AG04450 (cell line): ENCODE measurements around the gene POU3F3. TPM values are rescaled to one million over a fixed set of nuclear protein-coding genes. Genes with fewer than 3 reads are reported as not detected.

Source experiments
- CTCF ChIA-PET: fragments of 300-600, 350-600 bp; formaldehyde crosslinking; extraction: SDS; loops from one replicate; lab custom pipeline; 2022; ENCODE audit warnings: antibody characterized with exemption, inconsistent platforms; lab: Charles Lee
- POLR2A ChIA-PET: fragments of 350-600 bp; formaldehyde crosslinking; extraction: SDS; loops from one replicate; lab custom pipeline; 2021; ENCODE audit warnings: antibody characterized with exemption, inconsistent platforms; lab: Yijun Ruan, JAX
- DNase-seq: peaks from one replicate; pipeline ENCODE4 v3.0.0-alpha.2; 2011; ENCODE audit warnings: low read depth, low spot score
- H3K27ac ChIP-seq: one replicate; pipeline ENCODE4 v1.5.1; 2012; ENCODE audit warnings: low read depth, low read length, control low read depth
- H3K27me3 ChIP-seq: one replicate; pipeline ENCODE4 v1.6.0; 2012; ENCODE audit warnings: low read length; ENCODE audit not compliant: control insufficient read depth, insufficient read depth
- H3K4me3 ChIP-seq: 2 replicates; pipeline ENCODE4 v1.5.1; 2011; ENCODE audit warnings: mild to moderate bottlenecking, low read depth, low read length, control low read depth
- H3K9me3 ChIP-seq: 2 replicates; pipeline ENCODE4 v1.5.1; 2012; ENCODE audit warnings: low read length; ENCODE audit not compliant: control insufficient read depth, insufficient read depth
- polyA plus RNA-seq: library from polyadenylated mRNA; depleted of rRNA; stranded (reverse); fragments of >200 nt; gene quantifications from 2 replicates; pipeline ENCODE4 v1.2.3, GENCODE V29; 2011
- TF ChIP-seq, protein P1 (sequence below): IDR thresholded peaks from 2 replicates; pipeline ENCODE4 v1.5.1; 2011; ENCODE audit warnings: low read depth, low read length, control low read depth, inconsistent platforms

Gene POU3F3
- polyA plus RNA-seq, 1 experiment, result not detected

GRCh38 chr2:104871649-104871971 is 17.7 kb downstream of the POU3F3 start:
- Histone ChIP-seq H3K9me3 (no peaks in the 10 kb centered on the region; the same call in 1 of the 2 replicates), H3K27ac (no peak overlapping the region), H3K4me3 (no peak overlapping the region), H3K27me3 (peaks cover 50% of the 10 kb centered on the region)
- TF ChIP-seq, protein P1, sequence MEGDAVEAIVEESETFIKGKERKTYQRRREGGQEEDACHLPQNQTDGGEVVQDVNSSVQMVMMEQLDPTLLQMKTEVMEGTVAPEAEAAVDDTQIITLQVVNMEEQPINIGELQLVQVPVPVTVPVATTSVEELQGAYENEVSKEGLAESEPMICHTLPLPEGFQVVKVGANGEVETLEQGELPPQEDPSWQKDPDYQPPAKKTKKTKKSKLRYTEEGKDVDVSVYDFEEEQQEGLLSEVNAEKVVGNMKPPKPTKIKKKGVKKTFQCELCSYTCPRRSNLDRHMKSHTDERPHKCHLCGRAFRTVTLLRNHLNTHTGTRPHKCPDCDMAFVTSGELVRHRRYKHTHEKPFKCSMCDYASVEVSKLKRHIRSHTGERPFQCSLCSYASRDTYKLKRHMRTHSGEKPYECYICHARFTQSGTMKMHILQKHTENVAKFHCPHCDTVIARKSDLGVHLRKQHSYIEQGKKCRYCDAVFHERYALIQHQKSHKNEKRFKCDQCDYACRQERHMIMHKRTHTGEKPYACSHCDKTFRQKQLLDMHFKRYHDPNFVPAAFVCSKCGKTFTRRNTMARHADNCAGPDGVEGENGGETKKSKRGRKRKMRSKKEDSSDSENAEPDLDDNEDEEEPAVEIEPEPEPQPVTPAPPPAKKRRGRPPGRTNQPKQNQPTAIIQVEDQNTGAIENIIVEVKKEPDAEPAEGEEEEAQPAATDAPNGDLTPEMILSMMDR, result no peak
- DNase-seq, result no peak
- ChIA-PET CTCF (no interaction called here), POLR2A (interaction anchor here (0.5 kb wide), 1 partner anchor 354 kb away, joined by 4 read pairs; no protein-coding TSS in a partner anchor)

GRCh38 chr2:104871972-104872865 is 18.3 kb downstream of the POU3F3 start:
- H3K4me3 ChIP-seq, result no peak overlapping the region
- DNase-seq, result no peak
- H3K9me3 ChIP-seq, result no peaks in the 10 kb centered on the region; the same call in 1 of the 2 replicates
- ChIA-PET POLR2A (interaction anchor here (0.5 kb wide), 1 partner anchor 353 kb away, joined by 4 read pairs; no protein-coding TSS in a partner anchor), CTCF (no interaction called here)
- H3K27me3 ChIP-seq, result peaks cover 44% of the 10 kb centered on the region
- TF ChIP-seq, protein P1, result no peak
- H3K27ac ChIP-seq, result no peak overlapping the region

DNA sequence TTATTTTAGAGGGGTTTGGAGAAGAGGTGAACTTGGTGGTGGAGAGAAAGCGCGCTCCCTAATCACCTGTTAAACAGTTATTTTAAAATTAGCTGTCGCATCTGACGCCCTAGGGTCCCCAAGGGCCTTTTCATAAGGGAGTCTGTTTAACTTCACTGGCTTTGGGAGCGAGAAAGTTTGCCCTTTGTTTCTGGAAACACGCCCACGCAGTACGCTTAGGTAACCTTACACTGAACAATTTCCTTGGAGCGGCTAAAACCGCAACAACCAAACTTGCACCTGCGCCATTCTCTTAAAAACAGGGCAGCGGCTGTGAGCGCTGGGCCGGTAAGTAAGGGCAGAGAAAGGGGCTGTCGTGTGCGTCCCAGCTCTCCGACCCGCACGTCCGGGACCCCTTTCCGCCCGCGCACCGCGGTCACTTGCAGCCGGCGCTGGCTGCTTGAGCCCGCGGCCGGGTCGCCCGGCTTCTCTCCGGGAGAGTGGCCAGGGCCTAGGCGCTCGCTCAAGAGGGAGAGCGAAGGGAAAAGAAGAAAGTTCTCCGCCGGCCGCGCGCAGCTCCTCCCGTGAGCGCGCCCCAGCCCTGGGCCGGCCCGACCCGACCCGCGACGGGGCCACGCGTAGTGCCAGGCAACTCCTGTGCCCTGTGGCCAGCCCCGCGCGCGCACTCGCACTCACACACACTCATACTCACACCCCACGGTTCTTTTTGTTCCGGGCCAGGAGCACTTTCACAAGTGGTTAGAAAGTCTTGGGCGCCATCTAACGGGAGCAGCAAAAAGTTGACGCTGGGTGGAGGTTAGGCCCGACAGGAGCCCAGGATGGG is 19.2 kb downstream of the POU3F3 start:
- Histone ChIP-seq H3K9me3 (no peaks in the 10 kb centered on the region), H3K27ac (no peak overlapping the region), H3K27me3 (peaks cover 36% of the 10 kb centered on the region), H3K4me3 (peak overlapping the region; percentile 50)
- peak; percentile 8 for DNase-seq
- POLR2A ChIA-PET, result no interaction called here
- CTCF ChIA-PET, result interaction anchor here (0.6 kb wide), 1 partner anchor 13 kb away, joined by 3 read pairs; no protein-coding TSS in a partner anchor
- TF ChIP-seq, protein P1, result peak; percentile 58

- Histone ChIP-seq H3K27ac (no peak overlapping the region), H3K9me3 (no peaks in the 10 kb centered on the region), H3K4me3 (peak overlapping the region; percentile 50; the same call in 1 of the 2 replicates), H3K27me3 (peaks cover 31% of the 10 kb centered on the region)
- POLR2A ChIA-PET, result no interaction called here
- TF ChIP-seq, protein P1, result no peak
- DNase-seq, result no peak
- CTCF ChIA-PET, result interaction anchor here (0.8 kb wide), 1 partner anchor 24 kb away, joined by 4 read pairs; no protein-coding TSS in a partner anchor
These were observed 19.8 kb downstream of the POU3F3 start for GRCh38 chr2:104873689-104874054.
